Keratinocyte (primary cell): ENCODE results near the gene FBXO34. TPM values are rescaled to one million over a fixed set of nuclear protein-coding genes. Genes with fewer than 3 reads are reported as not detected.

ENCODE experiments used
- DNase-seq: peaks from one replicate; pipeline ENCODE4 v3.0.0-alpha.2; 2011; ENCODE audit warnings: low read depth, missing footprints, low spot score
- FAIRE-seq: peaks from 2 replicates; lab custom pipeline; 2011; peaks lifted over from hg19 to GRCh38; lab: Jason Lieb, UNC
- H2AFZ ChIP-seq: 2 replicates; pipeline ENCODE4 v1.6.0; 2012; ENCODE audit warnings: low read length, control low read depth, inconsistent platforms; ENCODE audit not compliant: control insufficient read depth
- H3K27ac ChIP-seq: 2 replicates; pipeline ENCODE4 v1.5.1; 2011; ENCODE audit warnings: low read length; ENCODE audit not compliant: control insufficient read depth, insufficient read depth
- H3K27me3 ChIP-seq: 3 replicates; pipeline ENCODE4 v1.6.0; 2011; ENCODE audit warnings: low read length; ENCODE audit not compliant: control insufficient read depth, insufficient read depth; ENCODE audit errors: extremely low read depth
- H3K36me3 ChIP-seq, 2 experiments: 2 replicates in 1 of 2; 3 replicates in 1 of 2; pipeline ENCODE4 v1.5.1; 2011; ENCODE audit warnings: low read length in 2 of 2, mild to moderate bottlenecking in 1 of 2; ENCODE audit not compliant: control insufficient read depth in 2 of 2, insufficient read depth in 2 of 2; ENCODE audit errors: extremely low read depth in 1 of 2
- H3K4me1 ChIP-seq: 3 replicates; pipeline ENCODE4 v1.5.1; 2011; ENCODE audit warnings: low read length; ENCODE audit not compliant: control insufficient read depth, insufficient read depth; ENCODE audit errors: extremely low read depth
- H3K4me2 ChIP-seq: 3 replicates; pipeline ENCODE4 v1.6.0; 2011; ENCODE audit warnings: low read depth, low read length; ENCODE audit not compliant: control insufficient read depth, insufficient read depth; ENCODE audit errors: extremely low read depth
- H3K4me3 ChIP-seq, 3 experiments: fragments of 200-600 bp in 1 of 3; sonication (generic) in 1 of 3; 2 replicates in 2 of 3; 3 replicates in 1 of 3; pipeline ENCODE4 v1.5.1; 2011 to 2016; ENCODE audit warnings: low read length in 3 of 3, mild to moderate bottlenecking in 3 of 3, control low read depth in 2 of 3, inconsistent platforms in 1 of 3, low read depth in 1 of 3, mixed read lengths in 1 of 3, mixed run types in 1 of 3, moderate library complexity in 1 of 3; ENCODE audit not compliant: control insufficient read depth in 2 of 3, insufficient read depth in 2 of 3; ENCODE audit errors: extremely low read depth in 1 of 3
- H3K79me2 ChIP-seq: 2 replicates; pipeline ENCODE4 v1.6.0; 2012; ENCODE audit warnings: low read length; ENCODE audit not compliant: control insufficient read depth, insufficient read depth
- H3K9ac ChIP-seq: 3 replicates; pipeline ENCODE4 v1.6.0; 2011; ENCODE audit warnings: low read length; ENCODE audit not compliant: control insufficient read depth, insufficient read depth; ENCODE audit errors: extremely low read depth
- H3K9me1 ChIP-seq: 3 replicates; pipeline ENCODE4 v1.6.0; 2011; ENCODE audit warnings: low read length; ENCODE audit not compliant: control insufficient read depth, insufficient read depth; ENCODE audit errors: extremely low read depth
- H3K9me3 ChIP-seq: 2 replicates; pipeline ENCODE4 v1.5.1; 2012; ENCODE audit warnings: low read depth, low read length; ENCODE audit not compliant: control insufficient read depth
- H4K20me1 ChIP-seq: 3 replicates; pipeline ENCODE4 v1.6.0; 2011; ENCODE audit warnings: low read length; ENCODE audit not compliant: control insufficient read depth, insufficient read depth; ENCODE audit errors: extremely low read depth
- EZH2 ChIP-seq: IDR thresholded peaks from one replicate; pipeline ENCODE4 v1.6.1; 2012; ENCODE audit warnings: inconsistent platforms, mild to moderate bottlenecking, low read length, moderate library complexity
- dilution Hi-C: fragments of 300-500 bp; cut with MboI; formaldehyde crosslinking; loops from one replicate; pipeline ENCODE4 v1.7.0; 2020; ENCODE audit warnings: low sequenced_read_pairs; ENCODE audit not compliant: extremely low pct_ligation_motif_present
- polyA plus RNA-seq, 5 experiments: library from polyadenylated mRNA; depleted of rRNA in 3 of 5; stranded (reverse) in 3 of 5; stranded (forward) in 1 of 5; unstranded in 1 of 5; fragments of >200 nt; gene quantifications; 1 replicate in 1 of 5; 2 replicates in 3 of 5; 3 replicates in 1 of 5; pipeline versions ENCODE4 v1.2.1 to v1.2.3, GENCODE V29; 2011 to 2012; ENCODE audit warnings: missing spikeins in 2 of 5, low read depth in 1 of 5, low replicate concordance in 1 of 5
- TF ChIP-seq, protein P1 (sequence below), 3 experiments: IDR thresholded peaks in 1 of 3; conservative IDR thresholded peaks in 1 of 3; optimal IDR thresholded peaks in 1 of 3; 2 replicates in 2 of 3; 3 replicates in 1 of 3; pipeline versions ENCODE3 to v1.5.1; 2011; ENCODE audit warnings: low read length in 3 of 3, mild to moderate bottlenecking in 3 of 3, moderate library complexity in 2 of 3, control low read depth in 1 of 3, inconsistent platforms in 1 of 3; ENCODE audit not compliant: insufficient read depth in 2 of 3; ENCODE audit errors: extremely low read depth in 1 of 3

FBXO34 gene
- polyA plus RNA-seq, 1 donor (not counting 4 experiments of a cell fraction or from before 2014, with no cell fraction given): 18.0 TPM

DNA sequence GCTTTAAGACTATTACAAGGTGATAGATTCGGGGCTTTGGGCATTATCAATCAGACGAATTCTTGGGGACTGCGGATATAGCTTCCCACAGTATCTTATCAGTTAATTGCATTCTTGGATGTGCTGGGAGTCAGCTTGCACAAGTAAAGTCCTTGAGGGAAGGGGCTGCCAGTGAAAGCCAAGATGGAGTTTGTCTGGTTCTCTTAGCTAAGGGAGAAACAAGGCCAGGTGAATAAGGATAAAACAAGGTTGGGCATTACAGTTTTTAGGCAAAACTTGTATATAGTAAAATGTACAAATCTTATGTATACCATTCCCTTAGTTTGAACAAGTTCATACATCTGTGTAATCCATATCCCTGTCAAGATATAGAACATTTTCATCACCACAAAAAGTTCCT lies 5.5 kb downstream of the FBXO34 start:
- FAIRE-seq (no peak), DNase-seq (no peak)
- TF ChIP-seq EZH2: no peak
- TF ChIP-seq, protein P1, sequence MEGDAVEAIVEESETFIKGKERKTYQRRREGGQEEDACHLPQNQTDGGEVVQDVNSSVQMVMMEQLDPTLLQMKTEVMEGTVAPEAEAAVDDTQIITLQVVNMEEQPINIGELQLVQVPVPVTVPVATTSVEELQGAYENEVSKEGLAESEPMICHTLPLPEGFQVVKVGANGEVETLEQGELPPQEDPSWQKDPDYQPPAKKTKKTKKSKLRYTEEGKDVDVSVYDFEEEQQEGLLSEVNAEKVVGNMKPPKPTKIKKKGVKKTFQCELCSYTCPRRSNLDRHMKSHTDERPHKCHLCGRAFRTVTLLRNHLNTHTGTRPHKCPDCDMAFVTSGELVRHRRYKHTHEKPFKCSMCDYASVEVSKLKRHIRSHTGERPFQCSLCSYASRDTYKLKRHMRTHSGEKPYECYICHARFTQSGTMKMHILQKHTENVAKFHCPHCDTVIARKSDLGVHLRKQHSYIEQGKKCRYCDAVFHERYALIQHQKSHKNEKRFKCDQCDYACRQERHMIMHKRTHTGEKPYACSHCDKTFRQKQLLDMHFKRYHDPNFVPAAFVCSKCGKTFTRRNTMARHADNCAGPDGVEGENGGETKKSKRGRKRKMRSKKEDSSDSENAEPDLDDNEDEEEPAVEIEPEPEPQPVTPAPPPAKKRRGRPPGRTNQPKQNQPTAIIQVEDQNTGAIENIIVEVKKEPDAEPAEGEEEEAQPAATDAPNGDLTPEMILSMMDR (optimal IDR thresholded peaks at IDR 0.05 in 1 of 3, IDR thresholded peaks at IDR 0.05 in 1 of 3, conservative IDR thresholded peaks at IDR 0.05 in 1 of 3; ENCODE audit: extremely low read depth in 1 of 3, insufficient read depth in 2 of 3, low read length in 3 of 3): no peak
- Histone ChIP-seq H3K9ac (no peak overlapping the region), H4K20me1 (peaks cover 3% of the 10 kb centered on the region), H3K79me2 (peaks cover 84% of the 10 kb centered on the region), H3K36me3 (peaks cover 0 to 3% of the 10 kb centered on the region in 2 experiments), H3K9me3 (no peaks in the 10 kb centered on the region), H3K4me3 (no peak overlapping the region), H3K4me2 (no peak overlapping the region), H3K9me1 (no peaks in the 10 kb centered on the region), H3K4me1 (peaks cover 24% of the 10 kb centered on the region), H3K27ac (no peak overlapping the region), H2AFZ (no peak overlapping the region), H3K27me3 (no peaks in the 10 kb centered on the region)
- dilution Hi-C loops: no loop called here

DNA sequence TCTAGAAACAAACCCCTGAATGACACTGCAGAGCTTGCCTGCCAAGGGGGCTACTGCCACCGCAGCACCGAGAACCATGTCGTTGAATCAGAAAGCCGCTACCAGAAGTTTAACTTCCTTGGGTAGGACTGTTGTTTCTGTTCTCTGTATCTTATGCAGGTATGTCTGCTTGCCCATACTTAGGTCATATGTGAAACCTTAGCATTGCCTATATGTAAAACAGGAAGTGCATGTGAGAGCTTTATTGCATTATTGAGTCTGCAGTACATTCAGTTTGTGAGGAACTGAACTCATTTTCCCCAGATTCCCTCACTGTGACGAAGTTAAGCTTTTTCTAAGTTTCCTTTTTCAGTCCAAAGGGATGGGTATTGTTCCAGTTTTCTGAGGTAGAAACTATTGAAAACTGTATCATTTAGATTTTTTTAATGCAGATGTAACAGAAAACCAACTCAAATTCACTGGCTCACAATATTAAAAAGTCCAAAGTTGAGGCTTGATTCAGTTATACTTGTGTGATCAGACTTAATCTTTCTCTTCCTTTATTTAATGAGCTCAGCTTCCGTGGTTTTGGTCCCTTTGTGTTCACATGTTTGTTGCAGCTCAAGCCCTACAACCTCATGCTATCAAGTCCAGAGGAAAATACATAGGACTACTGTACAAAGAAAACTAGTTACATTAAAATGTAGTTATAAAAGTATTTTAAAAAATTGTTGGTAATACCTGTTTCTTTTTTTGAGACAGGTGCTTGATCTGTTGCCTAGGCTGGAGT lies 6.9 kb downstream of the FBXO34 start:
- peaks cover 3% of the 10 kb centered on the region for H4K20me1 ChIP-seq
- H3K27ac ChIP-seq: no peak overlapping the region
- no peak overlapping the region for H3K4me3 ChIP-seq
- H3K79me2 ChIP-seq: peaks cover 81% of the 10 kb centered on the region
- H3K36me3 ChIP-seq: peaks cover 0 to 3% of the 10 kb centered on the region in 2 experiments
- H3K9me3 ChIP-seq: no peaks in the 10 kb centered on the region
- TF ChIP-seq, protein P1 (optimal IDR thresholded peaks at IDR 0.05 in 1 of 3, IDR thresholded peaks at IDR 0.05 in 1 of 3, conservative IDR thresholded peaks at IDR 0.05 in 1 of 3; ENCODE audit: extremely low read depth in 1 of 3, insufficient read depth in 2 of 3, low read length in 3 of 3): no peak
- TF ChIP-seq EZH2: no peak
- dilution Hi-C loops: no loop called here
- H3K4me1 ChIP-seq: peaks cover 17% of the 10 kb centered on the region
- no peak overlapping the region for H2AFZ ChIP-seq
- FAIRE-seq (no peak), DNase-seq (no peak)
- no peak overlapping the region for H3K4me2 ChIP-seq
- H3K27me3 ChIP-seq: no peaks in the 10 kb centered on the region
- H3K9me1 ChIP-seq: no peaks in the 10 kb centered on the region
- H3K9ac ChIP-seq: no peak overlapping the region
